ENCODE data around the gene CELF4.

Gene CELF4

DNA sequence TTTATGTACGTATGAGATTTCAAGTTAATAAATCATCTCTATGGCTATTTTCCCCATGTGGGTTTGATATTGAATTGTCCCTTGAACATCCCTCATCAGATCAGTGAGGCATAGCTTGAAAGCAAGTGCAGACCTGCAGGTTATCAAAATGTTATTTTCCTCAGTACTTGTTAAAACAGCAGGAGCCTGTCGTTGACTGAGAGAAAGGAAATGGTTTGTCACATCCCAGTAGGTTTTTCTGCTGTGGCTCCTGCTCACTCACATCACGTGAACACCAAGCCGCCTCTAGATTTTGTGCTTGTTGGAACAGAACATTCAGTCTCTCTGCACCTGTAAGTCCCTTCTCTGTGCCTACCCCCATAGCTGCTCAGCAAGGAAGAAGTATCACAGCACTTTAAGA lies 340.3 kb downstream of the CELF4 start:
- DNase-seq (ENCODE audit: low read depth): no peak

DNA sequence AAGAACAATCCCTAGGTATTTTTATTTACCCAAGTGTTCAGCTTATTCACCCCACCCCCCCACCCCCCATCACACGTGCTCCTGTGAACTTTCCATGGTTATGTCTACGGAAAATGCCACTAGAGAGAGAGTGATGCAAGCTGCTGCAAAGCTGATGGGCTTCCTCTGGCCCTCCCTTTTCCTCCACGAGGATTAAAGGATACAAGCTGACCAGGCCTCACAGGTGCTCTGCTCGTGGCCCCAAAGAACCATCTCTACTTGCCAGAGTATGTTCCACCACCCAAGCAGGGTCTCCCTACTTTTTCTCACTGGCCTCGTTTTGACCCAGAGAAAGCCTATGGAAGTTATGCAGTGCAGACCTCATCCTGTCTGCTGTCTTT lies 342.6 kb downstream of the CELF4 start:
- DNase-seq (ENCODE audit: low read depth): no peak

DNA sequence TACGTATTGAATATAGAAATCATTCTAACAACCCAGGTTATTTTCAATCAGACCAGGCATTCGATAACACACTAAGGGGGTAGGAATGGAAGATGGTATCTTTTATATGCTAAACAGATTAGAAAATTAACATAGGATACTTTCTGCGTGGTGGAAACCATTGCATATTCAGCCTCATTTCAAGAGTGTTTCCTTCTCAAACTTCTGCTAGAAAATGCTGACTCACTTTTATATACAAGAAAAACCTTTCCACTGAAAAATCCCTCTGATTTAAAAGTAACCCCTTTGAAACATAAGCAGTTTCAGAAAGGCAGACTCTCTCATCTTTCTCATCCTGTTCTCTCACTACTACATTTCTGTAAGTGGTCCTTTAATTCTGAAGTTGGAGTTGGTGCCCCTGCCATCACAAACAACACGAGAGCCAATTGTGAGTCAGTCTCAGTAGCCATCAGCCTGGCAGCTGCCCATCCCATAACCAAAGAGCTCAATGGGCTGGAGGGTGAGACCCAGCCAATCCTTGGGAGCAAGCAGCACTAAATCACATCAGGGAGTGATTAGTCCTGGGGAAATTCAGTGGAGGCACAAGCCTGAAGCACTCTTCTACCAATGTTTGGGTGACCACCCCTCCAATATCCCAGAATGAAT lies 343.1 kb downstream of the CELF4 start:
- no peak for DNase-seq (ENCODE audit: low read depth)

DNA sequence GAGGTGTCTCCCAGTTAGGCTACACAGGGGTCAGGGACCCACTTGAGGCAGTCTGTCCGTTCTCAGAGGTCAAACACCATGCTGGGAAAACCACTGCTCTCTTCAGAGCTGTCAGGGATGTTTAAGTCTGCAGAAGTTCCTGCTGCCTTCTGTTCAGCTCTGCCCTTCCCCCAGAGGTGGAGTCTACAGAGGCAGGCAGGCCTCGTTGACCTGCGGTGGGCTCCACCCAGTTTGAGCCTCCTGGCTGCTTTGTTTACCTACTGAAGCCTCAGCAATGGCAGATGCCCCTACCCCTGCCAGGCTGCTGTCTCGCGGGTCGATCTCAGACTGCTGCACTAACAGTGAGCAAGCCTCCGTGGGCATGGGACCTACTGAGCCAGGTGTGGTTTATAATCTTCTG lies 346.3 kb downstream of the CELF4 start:
- no peak for DNase-seq (ENCODE audit: low read depth)

DNA sequence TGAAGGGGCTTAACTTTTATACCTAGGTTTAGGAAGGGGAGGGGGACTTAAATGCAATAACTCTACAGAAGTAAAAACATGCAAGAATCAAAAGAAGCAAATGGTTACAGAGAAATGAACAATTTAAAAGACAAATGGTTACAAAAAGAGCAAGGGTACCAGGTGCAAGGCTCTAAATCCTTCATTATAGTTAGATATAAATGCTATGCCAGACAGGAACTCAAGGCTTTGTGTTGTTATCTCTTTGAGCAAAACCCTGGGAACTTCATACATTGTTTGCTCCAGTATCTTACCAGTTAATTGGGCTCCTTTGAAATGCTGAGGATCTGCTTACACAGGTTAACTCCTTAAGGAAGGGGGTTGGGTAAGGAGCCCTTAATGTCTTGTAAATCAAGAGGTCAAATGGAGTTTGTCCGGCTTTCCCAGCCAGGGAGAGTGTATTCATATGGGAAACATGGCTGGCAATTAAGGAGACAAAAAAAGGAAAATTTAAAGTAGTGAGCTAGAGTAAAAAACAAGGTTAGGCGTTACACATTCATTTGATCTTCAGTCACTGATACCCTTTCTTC lies 347.5 kb downstream of the CELF4 start:
- no peak for DNase-seq (ENCODE audit: low read depth)

DNA sequence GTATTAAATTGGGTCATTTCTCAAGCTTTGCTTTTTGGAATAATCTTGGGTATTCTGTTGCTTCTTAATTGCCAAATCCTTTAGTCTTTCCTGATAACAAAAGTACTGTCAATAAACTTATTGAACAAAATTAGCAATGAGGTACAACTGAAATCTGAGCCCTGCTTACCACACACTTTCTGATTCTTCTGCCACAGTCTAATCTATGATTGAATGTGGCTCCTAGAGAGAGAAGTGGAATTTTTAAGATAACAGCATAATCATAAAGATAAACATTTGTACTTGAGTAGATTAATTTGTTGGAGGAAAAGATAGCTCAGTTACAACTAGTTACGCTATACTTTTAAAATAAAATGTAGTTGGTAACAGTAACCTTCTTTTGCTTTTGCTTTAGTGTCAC lies 354.8 kb downstream of the CELF4 start:
- DNase-seq (ENCODE audit: low read depth): no peak

DNA sequence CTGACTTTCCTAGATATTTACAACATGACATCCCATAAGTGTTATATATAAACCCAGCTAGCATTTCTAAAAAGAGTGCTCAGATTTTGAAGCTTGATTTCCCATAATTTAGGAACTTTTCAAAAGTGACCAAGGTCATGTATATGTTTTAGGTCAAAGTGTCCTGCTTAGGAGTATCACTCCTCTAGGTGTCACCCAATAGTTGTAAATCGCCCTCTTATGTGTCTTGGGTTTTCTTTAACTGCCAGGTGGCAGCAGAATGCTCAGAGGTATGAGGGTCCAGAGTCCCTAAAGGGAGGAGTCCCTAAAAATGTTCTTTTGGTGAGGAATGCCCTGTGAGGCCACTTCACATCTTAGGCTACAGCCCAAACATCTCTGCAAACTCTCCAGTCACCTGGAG lies 358.3 kb downstream of the CELF4 start:
- DNase-seq (ENCODE audit: low read depth): no peak

DNA sequence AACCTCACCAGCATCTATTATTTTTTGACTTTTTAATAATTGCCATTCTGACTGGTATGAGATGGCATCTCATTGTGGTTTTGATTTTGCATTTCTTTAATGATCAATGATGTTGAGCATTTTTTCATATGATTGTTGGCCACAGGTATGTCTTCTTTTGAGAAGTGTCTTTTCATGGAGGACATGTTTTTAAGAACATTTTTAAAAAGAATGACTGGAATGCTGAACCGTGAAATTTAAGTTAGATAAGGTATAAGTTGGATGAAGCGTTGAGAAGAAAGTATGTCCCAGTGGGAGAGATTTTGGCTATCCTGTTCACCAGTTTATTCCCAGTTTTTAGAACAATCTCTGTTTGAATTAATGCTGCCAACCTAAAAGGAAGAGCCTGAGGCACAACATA lies 365.9 kb downstream of the CELF4 start:
- DNase-seq (ENCODE audit: low read depth): no peak
